Measurements from ENCODE around the gene RAB7B. TPM values are rescaled to one million over a fixed set of nuclear protein-coding genes. Genes with fewer than 3 reads are reported as not detected.

Gene RAB7B
- polyA plus RNA-seq, 2 of the 4 experiments (the other 2 are of a cell fraction): 0.08 to 0.30 TPM

DNA sequence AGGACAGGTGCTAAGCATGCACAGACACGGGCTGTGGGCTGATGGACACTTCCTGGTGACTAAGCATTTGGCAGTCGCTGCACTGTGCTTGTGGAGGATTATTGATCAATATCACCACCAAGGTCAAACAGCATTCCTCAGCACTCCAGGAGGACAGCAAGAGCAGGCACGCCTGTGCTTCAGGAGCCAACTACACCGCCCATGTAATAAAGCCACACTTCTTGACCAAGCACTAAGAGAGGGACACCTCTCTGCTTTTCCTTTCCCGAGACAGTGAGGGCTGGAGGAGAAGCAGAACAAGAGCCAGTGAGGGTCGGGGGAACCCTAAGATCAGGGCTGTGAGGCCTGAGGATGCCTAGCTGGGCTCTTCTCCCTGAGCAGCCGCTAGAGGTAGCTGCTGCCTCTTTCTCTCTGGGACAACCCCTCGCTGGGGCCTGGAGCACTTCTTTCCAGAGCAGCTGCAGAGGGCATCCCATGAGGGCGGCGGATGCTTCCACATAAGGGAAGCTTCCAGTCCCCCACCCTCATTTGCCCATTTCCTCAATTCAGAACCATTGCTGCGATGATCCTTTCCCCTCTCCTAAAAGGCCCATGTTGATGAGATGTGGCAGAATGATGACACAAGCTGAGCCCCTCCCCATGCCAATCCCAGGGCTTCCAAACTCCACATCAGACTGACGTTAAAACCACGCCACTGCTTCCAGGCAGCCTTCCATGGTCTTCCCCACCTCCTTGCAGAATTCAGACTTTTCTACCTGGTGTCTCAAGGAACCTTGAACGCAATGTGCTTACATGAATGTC lies 19.1 kb downstream of the RAB7B start:
- FAIRE-seq (no peak), ATAC-seq (peak; percentile 89 to 97), DNase-seq (ENCODE audit: low read depth in 1 of 2, low spot score in 1 of 2) (peak; percentile 57 to 62)
- H3K4me2 ChIP-seq: no peak overlapping the region
- no peaks in the 10 kb centered on the region for H3K9me3 ChIP-seq
- no peak overlapping the region for H3K4me3 ChIP-seq
- ChIA-PET CTCF (interaction anchor here (0.6 to 13.5 kb wide), 29 partner anchors 9 to 229 kb away, joined by 3 to 822 read pairs (median 4); partner anchors contain the start of gene RAB7B), POLR2A (no interaction called here)
- TF ChIP-seq, protein P1, sequence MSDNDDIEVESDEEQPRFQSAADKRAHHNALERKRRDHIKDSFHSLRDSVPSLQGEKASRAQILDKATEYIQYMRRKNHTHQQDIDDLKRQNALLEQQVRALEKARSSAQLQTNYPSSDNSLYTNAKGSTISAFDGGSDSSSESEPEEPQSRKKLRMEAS (IDR thresholded peaks at IDR 0.05): no peak
- TF ChIP-seq NFE2L2 (conservative IDR thresholded peaks at IDR 0.05; ENCODE audit: low read length) (no peak), ESRRA (IDR thresholded peaks at IDR 0.05; ENCODE audit: borderline replicate concordance, low read length) (no peak), SMC3 (IDR thresholded peaks at IDR 0.05) (peak; percentile 62), HOXB5 (CRISPR knock-in tag; IDR thresholded peaks at IDR 0.05) (no peak), RAD21 (conservative IDR thresholded peaks at IDR 0.05 in 1 of 2, IDR thresholded peaks at IDR 0.05 in 1 of 2) (peak; percentile 81 to 88), RARB (CRISPR knock-in tag; IDR thresholded peaks at IDR 0.05) (no peak), MAFK (IDR thresholded peaks at IDR 0.05; ENCODE audit: partially characterized antibody) (no peak), PHF8 (IDR thresholded peaks at IDR 0.05; ENCODE audit: borderline replicate concordance, low read depth) (no peak), HOXB13 (CRISPR knock-in tag; IDR thresholded peaks at IDR 0.05; ENCODE audit: low read depth) (no peak), NR3C1 (IDR thresholded peaks at IDR 0.05) (no peak), CBX8 (IDR thresholded peaks at IDR 0.05) (no peak), ZNF302 (CRISPR knock-in tag; IDR thresholded peaks at IDR 0.05) (no peak), JUNB (IDR thresholded peaks at IDR 0.05) (no peak), MYC (IDR thresholded peaks at IDR 0.05; ENCODE audit: borderline replicate concordance, low read length) (no peak)
- TF ChIP-seq, protein P2, sequence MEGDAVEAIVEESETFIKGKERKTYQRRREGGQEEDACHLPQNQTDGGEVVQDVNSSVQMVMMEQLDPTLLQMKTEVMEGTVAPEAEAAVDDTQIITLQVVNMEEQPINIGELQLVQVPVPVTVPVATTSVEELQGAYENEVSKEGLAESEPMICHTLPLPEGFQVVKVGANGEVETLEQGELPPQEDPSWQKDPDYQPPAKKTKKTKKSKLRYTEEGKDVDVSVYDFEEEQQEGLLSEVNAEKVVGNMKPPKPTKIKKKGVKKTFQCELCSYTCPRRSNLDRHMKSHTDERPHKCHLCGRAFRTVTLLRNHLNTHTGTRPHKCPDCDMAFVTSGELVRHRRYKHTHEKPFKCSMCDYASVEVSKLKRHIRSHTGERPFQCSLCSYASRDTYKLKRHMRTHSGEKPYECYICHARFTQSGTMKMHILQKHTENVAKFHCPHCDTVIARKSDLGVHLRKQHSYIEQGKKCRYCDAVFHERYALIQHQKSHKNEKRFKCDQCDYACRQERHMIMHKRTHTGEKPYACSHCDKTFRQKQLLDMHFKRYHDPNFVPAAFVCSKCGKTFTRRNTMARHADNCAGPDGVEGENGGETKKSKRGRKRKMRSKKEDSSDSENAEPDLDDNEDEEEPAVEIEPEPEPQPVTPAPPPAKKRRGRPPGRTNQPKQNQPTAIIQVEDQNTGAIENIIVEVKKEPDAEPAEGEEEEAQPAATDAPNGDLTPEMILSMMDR (IDR thresholded peaks at IDR 0.05): peak; percentile 76
- H3K27ac ChIP-seq: no peak overlapping the region
- 30% methylated on average over 14 of the region's 14 CpGs for WGBS (ENCODE audit: missing lambda C conversion rate)
- H3K4me1 ChIP-seq: peaks cover 4% of the 10 kb centered on the region; the same call in 1 of the 3 replicates

DNA sequence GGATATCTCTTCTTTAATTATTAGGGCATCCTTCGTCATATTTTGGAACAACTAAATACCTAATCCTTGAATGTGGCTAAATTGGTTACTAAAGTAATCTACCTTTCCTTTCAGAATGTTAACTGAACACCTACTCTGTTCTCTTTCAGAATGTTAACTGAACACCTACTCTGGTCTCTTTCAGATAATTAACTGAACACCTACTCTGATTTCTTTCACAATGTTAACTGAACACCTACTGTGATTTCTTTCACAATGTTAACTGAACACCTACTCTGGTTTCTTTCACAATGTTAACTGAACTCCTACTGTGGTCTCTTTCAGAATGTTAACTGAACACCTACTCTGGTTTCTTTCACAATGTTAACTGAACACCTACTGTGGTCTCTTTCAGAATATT lies 21.9 kb downstream of the RAB7B start:
- 90% methylated on average over 1 of the region's 1 CpG for WGBS (ENCODE audit: missing lambda C conversion rate)
- CTCF ChIA-PET: interaction anchor here (1.6 to 13.5 kb wide), 6 partner anchors 11 to 189 kb away, joined by 5 to 822 read pairs (median 204); no protein-coding TSS in a partner anchor
- H3K4me3 ChIP-seq: no peak overlapping the region
- H3K9me3 ChIP-seq: no peaks in the 10 kb centered on the region
- POLR2A ChIA-PET: no interaction called here
- TF ChIP-seq POLR2AphosphoS2 (conservative IDR thresholded peaks at IDR 0.05; ENCODE audit: low read length) (no peak), MAFK (IDR thresholded peaks at IDR 0.05; ENCODE audit: partially characterized antibody) (no peak), ESRRA (IDR thresholded peaks at IDR 0.05; ENCODE audit: borderline replicate concordance, low read length) (no peak), MYC (IDR thresholded peaks at IDR 0.05; ENCODE audit: borderline replicate concordance, low read length) (no peak), POLR2A (IDR thresholded peaks at IDR 0.05; ENCODE audit: low read length) (no peak), CBX2 (IDR thresholded peaks at IDR 0.05; ENCODE audit: borderline replicate concordance, low read depth) (no peak), HEYL (CRISPR knock-in tag; IDR thresholded peaks at IDR 0.05) (no peak), HDAC2 (IDR thresholded peaks at IDR 0.05) (no peak), NPAS2 (CRISPR knock-in tag; IDR thresholded peaks at IDR 0.05; ENCODE audit: borderline replicate concordance) (no peak), EHF (CRISPR knock-in tag; IDR thresholded peaks at IDR 0.05) (no peak), EHMT2 (IDR thresholded peaks at IDR 0.05; ENCODE audit: low read depth) (no peak), ZFP36 (IDR thresholded peaks at IDR 0.05; ENCODE audit: borderline replicate concordance, partially characterized antibody) (no peak), FOSL2 (IDR thresholded peaks at IDR 0.05) (no peak), FOSL2 (CRISPR knock-in tag; IDR thresholded peaks at IDR 0.05) (no peak), FOXS1 (CRISPR knock-in tag; IDR thresholded peaks at IDR 0.05) (no peak)
- TF ChIP-seq, protein P3, sequence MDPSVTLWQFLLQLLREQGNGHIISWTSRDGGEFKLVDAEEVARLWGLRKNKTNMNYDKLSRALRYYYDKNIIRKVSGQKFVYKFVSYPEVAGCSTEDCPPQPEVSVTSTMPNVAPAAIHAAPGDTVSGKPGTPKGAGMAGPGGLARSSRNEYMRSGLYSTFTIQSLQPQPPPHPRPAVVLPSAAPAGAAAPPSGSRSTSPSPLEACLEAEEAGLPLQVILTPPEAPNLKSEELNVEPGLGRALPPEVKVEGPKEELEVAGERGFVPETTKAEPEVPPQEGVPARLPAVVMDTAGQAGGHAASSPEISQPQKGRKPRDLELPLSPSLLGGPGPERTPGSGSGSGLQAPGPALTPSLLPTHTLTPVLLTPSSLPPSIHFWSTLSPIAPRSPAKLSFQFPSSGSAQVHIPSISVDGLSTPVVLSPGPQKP (IDR thresholded peaks at IDR 0.05; ENCODE audit: low read depth, low read length): no peak
- H3K4me2 ChIP-seq: no peak overlapping the region
- H3K27ac ChIP-seq: no peak overlapping the region
- DNase-seq (ENCODE audit: low read depth in 1 of 2, low spot score in 1 of 2) (no peak), FAIRE-seq (no peak), ATAC-seq (no peak)
- peaks cover 15% of the 10 kb centered on the region for H3K4me1 ChIP-seq
